AG04450 (cell line): ENCODE data around the gene FAM222A. TPM values are rescaled to one million over a fixed set of nuclear protein-coding genes. Genes with fewer than 3 reads are reported as not detected.

Source experiments
- CTCF ChIA-PET: fragments of 300-600, 350-600 bp; formaldehyde crosslinking; extraction: SDS; loops from one replicate; lab custom pipeline; 2022; ENCODE audit warnings: antibody characterized with exemption, inconsistent platforms; lab: Charles Lee
- POLR2A ChIA-PET: fragments of 350-600 bp; formaldehyde crosslinking; extraction: SDS; loops from one replicate; lab custom pipeline; 2021; ENCODE audit warnings: antibody characterized with exemption, inconsistent platforms; lab: Yijun Ruan, JAX
- DNase-seq: peaks from one replicate; pipeline ENCODE4 v3.0.0-alpha.2; 2011; ENCODE audit warnings: low read depth, low spot score
- H3K27ac ChIP-seq: one replicate; pipeline ENCODE4 v1.5.1; 2012; ENCODE audit warnings: low read depth, low read length, control low read depth
- H3K27me3 ChIP-seq: one replicate; pipeline ENCODE4 v1.6.0; 2012; ENCODE audit warnings: low read length; ENCODE audit not compliant: control insufficient read depth, insufficient read depth
- H3K4me3 ChIP-seq: 2 replicates; pipeline ENCODE4 v1.5.1; 2011; ENCODE audit warnings: mild to moderate bottlenecking, low read depth, low read length, control low read depth
- H3K9me3 ChIP-seq: 2 replicates; pipeline ENCODE4 v1.5.1; 2012; ENCODE audit warnings: low read length; ENCODE audit not compliant: control insufficient read depth, insufficient read depth
- CTCF ChIP-seq: IDR thresholded peaks from 2 replicates; pipeline ENCODE4 v1.5.1; 2011; ENCODE audit warnings: low read depth, low read length, control low read depth, inconsistent platforms
- polyA plus RNA-seq: library from polyadenylated mRNA; depleted of rRNA; stranded (reverse); fragments of >200 nt; gene quantifications from 2 replicates; pipeline ENCODE4 v1.2.3, GENCODE V29; 2011

FAM222A gene
- polyA plus RNA-seq, 1 experiment, result 0.15 TPM

- H3K9me3 ChIP-seq, result peaks cover 12% of the 10 kb centered on the region
- TF ChIP-seq CTCF, result no peak
- ChIA-PET CTCF (no interaction called here), POLR2A (no interaction called here)
- H3K27ac ChIP-seq, result no peak overlapping the region
- no peak for DNase-seq
- H3K4me3 ChIP-seq, result no peak overlapping the region
- H3K27me3 ChIP-seq, result peaks cover 13% of the 10 kb centered on the region
Observed at GRCh38 chr12:109762071-109762672, 48.5 kb downstream of the FAM222A start.

- peaks cover 13% of the 10 kb centered on the region for H3K27me3 ChIP-seq
- POLR2A ChIA-PET, result no interaction called here
- DNase-seq, result no peak
- H3K9me3 ChIP-seq, result peaks cover 12% of the 10 kb centered on the region
- TF ChIP-seq CTCF, result no peak
- CTCF ChIA-PET, result no interaction called here
- H3K27ac ChIP-seq, result no peak overlapping the region
- no peak overlapping the region for H3K4me3 ChIP-seq
Observed at GRCh38 chr12:109762673-109763191, 49.1 kb downstream of the FAM222A start.

GRCh38 chr12:109763201-109763841 is 49.7 kb downstream of the FAM222A start:
- Histone ChIP-seq H3K27ac (no peak overlapping the region), H3K9me3 (peaks cover 12% of the 10 kb centered on the region), H3K4me3 (no peak overlapping the region), H3K27me3 (peaks cover 13% of the 10 kb centered on the region)
- CTCF ChIA-PET, result interaction anchor here (2.3 kb wide), 1 partner anchor 12 kb away, joined by 7 read pairs; no protein-coding TSS in a partner anchor
- DNase-seq, result no peak
- no peak for TF ChIP-seq CTCF
- POLR2A ChIA-PET, result interaction anchor here (0.7 kb wide), 1 partner anchor 10 kb away, joined by 3 read pairs; no protein-coding TSS in a partner anchor

GRCh38 chr12:109764123-109764522 is 50.5 kb downstream of the FAM222A start:
- ChIA-PET CTCF (interaction anchor here (2.3 kb wide), 1 partner anchor 11 kb away, joined by 7 read pairs; no protein-coding TSS in a partner anchor), POLR2A (interaction anchor here (0.7 kb wide), 1 partner anchor 9 kb away, joined by 3 read pairs; no protein-coding TSS in a partner anchor)
- no peak for TF ChIP-seq CTCF
- Histone ChIP-seq H3K27ac (no peak overlapping the region), H3K9me3 (peaks cover 12% of the 10 kb centered on the region), H3K4me3 (no peak overlapping the region), H3K27me3 (peaks cover 8% of the 10 kb centered on the region)
- DNase-seq, result no peak
